Stimulated activated CD8-positive, alpha-beta memory T cell treated with anti-CD3 and anti-CD28 coated beads, Interleukin-2, amount 100 ng/mL, for 48 hours (primary cell): ENCODE measurements around the gene TAOK1.

Source experiments
- DNase-seq, 2 donors: peaks; one replicate each; pipeline ENCODE4 v3.0.0-alpha.2; 2020; ENCODE audit warnings: low read depth in 2 of 2

The TAOK1 gene

DNA sequence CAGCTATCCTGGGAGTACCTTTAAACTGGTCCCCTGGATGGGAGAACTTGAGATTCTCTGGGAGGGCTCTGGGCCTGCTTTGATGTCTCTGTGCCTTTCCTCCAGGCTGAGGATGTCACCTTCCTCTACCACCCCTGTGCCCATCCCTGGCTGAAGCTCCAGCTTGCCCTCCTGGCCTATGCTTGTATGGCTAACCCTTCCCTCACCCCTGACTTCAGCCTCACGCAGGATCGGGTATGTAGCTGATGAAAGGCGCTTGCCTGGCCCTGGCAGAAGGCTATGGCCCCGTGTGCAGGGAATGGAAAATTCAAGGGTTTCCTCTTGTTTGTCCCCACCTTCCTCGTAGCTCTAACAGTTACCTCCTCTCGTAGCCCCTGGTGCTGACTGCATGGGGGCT lies 181.3 kb downstream of the TAOK1 start:
- no peak for DNase-seq

DNA sequence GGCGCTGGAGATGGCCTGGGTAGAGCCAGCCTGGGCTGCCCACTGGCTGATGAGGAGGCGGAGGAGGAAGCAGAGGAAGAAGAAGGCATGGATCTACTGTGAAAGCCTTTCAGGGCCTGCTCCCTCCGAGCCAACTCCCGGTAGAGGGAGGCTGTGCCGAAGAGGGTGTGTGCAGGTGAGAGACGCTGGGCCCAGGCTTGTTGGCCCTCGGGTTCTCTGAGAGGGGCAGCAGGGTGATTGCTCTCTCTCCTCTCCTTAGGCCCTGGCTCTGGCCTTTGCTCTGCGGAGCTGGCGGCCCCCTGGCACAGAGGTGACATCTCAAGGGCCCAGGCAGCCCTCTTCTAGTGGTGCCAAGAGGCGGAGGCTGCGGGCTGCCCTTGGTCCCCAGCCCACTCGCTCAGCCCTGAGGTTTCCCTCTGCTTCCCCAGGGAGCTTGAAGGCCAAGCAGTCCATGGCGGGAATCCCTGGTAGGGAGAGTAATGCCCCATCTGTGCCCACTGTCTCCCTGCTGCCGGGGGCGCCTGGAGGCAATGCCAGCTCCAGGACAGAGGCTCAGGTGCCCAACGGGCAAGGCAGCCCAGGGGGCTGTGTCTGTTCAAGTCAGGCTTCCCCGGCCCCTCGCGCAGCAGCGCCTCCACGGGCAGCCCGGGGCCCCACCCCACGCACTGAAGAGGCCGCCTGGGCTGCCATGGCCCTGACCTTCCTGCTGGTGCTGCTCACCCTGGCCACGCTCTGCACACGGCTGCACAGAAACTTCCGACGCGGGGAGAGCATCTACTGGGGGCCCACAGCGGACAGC lies 181.9 kb downstream of the TAOK1 start:
- DNase-seq = no peak

GRCh38 chr17:29572691-29573557 lies 182.8 kb downstream of the TAOK1 start:
- no peak for DNase-seq

- no peak for DNase-seq
Observed at GRCh38 chr17:29573558-29573869, 183.4 kb downstream of the TAOK1 start.

- DNase-seq = no peak
Observed at GRCh38 chr17:29573871-29574731, 183.9 kb downstream of the TAOK1 start.

DNA sequence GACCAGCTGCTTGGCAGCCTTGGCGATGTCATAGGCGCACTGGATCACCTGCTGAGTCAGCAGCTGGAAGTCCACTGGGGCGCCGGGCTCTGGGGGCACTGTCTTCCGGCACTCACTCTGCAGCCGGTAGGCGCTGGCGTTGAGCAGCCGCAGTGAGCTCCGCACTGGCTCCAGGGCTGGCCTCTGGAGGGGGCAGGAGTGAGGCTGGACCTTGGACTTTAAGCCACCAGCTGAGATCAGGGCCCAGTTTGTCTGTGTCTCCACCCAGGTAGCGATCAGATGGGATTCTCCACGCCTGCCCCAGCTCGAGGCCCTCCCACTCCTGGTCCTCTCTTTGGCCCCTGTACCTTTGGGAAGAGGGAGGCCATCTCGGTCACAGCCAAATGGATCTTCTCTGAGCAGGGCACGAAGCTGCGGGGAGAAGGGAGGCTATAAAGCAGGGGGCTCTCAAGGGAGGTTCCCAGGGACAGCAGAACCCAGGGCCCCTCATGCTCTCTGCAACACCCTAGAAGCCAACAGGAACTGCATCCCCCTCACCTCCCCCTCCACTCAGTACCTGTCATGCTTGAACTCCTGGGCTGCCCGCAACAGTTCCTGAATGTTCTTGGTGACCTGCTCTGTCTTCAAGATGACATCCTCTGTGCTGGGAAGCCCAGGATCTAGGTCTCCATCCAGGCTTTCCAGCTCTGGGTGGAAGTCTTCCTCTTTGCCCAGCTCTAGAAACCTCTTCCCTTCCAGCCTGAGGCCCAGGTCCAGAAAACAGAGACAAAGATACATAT lies 184.8 kb downstream of the TAOK1 start:
- DNase-seq = no peak

DNA sequence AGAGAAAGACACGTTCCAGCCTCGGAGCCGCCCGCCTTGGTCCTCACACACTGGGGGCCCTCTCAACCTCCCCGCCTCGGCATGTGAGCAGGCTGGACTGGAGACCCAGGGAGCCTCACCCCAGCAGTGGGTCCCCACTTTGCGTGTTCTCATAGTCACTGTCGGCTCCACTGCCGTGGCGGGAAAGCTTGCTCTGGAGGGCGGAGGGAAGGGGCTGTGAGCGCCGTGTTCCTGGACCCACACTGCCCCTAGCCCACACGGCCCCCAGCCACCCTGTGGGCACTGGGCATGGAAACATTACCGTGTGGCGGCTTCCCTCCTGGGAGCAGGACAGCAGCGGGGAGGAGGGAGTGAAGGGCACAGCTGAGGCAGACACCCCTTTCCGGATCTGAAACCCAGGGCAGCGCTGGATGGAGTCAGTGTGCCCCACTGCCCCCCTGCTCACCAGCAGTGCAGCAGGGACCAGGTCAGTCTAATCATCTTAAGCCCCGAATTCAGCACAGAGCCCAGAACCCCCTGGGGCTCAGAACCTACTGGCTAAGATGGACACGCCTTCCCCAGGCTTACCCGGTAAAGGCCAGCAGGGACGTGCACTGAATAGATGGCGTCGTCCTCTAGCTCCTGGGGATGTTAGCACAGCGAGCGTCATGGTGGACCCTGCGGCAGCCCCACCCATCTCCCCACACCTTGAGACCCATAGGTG lies 185.5 kb downstream of the TAOK1 start:
- no peak for DNase-seq

GRCh38 chr17:29576214-29577000 lies 186.2 kb downstream of the TAOK1 start:
- no peak for DNase-seq

DNA sequence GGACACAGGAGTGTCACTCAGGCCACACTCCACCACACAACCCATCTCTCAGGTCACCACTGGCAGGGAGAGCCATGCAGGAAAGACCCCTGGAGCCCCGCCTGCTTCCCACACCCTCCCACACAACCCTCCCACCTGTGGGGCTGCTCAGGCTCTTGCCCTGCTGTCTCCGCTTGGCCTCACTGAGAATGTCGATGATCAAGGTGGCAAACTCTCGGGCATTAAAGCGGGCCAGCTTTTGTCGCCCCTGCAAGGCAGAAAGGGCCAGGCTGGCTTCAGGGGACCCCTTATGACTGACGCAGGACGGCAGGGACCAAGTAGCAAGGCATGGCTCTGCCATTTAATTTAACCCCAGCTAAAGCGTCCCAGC lies 186.8 kb downstream of the TAOK1 start:
- DNase-seq = no peak

DNA sequence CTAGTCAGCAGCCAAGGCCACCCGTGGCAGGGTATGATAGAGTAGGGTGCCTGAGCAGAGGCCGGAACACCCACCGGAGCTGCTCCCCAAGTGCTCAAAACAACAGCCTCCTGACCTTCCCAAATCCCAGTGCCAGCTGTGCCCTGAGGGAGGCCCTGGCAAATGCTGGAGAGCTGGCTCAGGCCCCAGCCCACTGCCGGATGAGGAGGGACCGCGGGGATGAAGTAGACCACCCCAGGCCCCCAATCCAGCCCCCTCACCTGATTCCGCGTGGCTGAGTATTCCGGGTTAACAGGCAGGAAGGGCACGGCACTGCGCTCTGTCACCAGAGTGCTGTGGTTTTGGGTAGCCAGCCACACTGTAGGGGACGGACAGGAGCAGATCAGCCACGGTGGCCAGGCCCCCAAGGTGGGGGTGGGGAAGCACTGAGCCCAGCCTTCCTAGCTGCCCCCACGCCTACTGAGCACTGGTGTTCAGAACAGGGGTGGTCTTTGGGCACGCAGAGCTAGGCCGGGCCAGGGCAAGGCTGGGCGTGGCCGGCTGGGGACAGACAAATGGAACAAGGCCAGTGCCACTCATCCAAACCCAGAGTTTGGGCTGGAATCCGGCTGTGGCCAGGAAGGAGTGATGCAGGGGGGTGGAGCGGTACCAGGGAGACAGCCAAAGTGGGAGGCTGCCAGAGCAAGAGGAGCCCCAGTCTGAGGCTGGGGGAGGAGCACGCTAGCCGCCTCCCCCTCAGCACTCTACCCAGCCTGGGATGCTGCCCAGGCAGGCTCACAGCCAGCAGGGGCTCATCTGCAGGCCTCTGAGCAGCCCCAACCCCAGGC lies 187.4 kb downstream of the TAOK1 start:
- DNase-seq = no peak

DNA sequence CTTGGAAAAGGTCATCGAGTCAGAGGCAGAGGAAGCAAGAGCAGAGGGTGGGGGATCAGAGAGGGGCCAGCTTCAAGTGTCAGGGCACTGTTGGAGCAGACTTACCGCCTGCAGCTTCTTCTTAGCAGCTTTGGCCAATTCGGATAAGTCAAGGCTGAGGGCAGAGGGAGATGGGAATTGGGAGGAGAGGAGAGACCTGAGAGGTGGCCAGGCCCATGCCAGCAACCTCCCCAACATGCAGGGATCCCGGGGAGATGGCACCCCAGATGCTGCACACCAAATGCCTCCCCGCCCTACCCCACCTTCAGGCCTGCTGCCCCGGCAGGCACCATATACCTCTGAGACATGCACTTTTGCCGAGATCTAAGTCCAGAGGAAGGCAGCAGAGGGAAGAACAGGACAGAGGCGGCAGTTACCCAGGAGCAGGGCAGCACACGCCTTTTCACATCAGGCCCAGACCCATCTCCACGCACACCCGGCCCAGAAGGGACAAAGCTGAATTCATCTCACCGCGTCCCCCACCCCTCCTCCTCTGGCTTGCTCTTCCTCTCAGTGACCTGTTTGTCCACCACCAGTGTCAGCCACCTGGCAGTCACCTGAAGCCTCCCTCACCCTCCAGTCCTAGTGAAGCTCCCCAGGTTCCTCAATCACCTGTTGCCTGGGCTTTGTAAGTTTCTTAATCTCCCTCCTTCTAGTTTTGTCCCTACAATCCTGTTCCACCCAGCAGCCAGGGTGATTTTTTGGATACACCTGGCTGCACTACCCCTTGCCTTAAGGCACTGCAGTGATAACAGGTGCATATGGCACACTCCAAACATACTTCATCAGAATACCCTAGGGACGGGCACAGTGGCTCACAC lies 188.7 kb downstream of the TAOK1 start:
- DNase-seq = no peak

DNA sequence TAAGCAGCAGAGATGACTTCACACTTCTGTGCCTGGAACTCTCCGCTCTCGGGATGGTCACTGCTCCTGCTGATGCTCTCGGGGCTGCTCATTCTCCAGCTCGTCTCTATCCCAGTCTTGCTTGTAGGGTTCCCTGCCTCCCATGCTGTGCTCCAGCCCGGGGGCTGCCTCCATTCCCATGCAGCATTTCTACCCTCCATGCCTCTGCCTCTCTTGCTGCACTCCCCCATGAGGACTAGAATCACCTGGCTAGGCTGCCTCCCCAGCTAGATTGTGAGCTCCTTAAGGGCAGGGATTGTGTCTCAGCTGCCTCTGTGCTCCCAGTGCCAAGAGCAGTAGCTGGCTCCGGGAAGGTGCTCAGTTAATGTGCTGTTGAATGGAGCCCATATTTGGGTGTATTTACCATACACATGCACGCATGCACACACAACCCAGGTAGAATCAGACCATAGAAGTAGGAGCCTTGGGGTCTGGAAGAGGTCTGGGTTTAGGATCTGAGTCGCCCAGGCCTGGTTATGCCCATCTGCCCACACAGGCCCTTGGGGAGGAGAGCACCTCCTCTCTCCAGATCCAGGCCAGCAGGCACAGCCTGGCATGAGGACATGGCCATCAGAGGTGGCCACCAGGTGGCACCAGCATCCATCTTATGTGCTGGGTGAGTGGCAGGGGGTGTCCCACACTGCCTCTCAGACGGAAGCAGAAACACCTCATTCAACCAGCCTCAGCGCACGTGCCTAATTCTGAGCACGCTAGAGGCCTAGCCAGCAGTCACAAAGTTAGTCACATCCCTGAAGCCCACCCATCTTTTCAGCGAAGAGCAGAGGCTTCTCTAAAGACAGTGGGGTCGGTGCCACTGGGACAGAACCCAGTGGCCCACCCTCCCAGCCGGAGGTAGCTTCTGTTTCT lies 190.0 kb downstream of the TAOK1 start:
- DNase-seq = peak; percentile 82

- DNase-seq = no peak
Observed at GRCh38 chr17:29581583-29582253, 191.6 kb downstream of the TAOK1 start.

DNA sequence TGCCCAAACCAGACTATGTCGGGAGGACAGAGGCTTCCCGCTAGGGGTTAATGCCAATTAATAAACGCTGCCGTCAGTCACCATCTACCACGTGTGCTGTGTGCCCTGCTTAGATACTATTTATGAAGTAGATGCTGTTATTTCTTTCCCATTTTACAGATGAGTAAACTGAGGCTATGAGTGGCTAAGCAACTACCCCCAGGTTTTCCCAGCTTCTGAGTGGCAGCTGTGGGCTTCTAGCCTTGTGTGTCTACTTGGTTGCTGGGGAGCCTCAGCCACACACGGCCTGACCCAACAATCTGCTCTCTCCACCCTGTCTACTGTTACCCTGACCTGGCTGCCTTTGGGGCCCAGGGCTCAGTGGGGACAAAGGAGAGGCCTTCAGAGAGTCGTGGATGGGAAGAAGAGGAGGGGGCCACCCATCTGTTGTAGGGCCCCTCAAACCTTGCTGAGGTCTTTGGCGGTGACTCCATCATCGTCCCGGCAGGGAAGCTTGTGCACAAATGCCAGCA lies 192.1 kb downstream of the TAOK1 start:
- DNase-seq = no peak

- no peak for DNase-seq
Observed at GRCh38 chr17:29582772-29583171, 192.6 kb downstream of the TAOK1 start.
